GM23248 (cell line): Measurements from ENCODE around the gene SNX18.

Experiments
- EZH2 ChIP-seq: fragments of 200-600 bp; sonication (generic); IDR thresholded peaks from 2 replicates; pipeline ENCODE4 v1.6.1; 2018; ENCODE audit warnings: antibody characterized with exemption, mild to moderate bottlenecking; ENCODE audit not compliant: insufficient read depth, poor library complexity, severe bottlenecking
- EZH2phosphoT487 ChIP-seq: fragments of 200-600 bp; sonication (generic); IDR thresholded peaks from 2 replicates; pipeline ENCODE4 v1.6.1; 2018; ENCODE audit warnings: antibody characterized with exemption, moderate library complexity, mild to moderate bottlenecking, low read depth; ENCODE audit not compliant: insufficient read depth

GRCh38 chr5:54537725-54538124 lies 20.2 kb downstream of the SNX18 start:
- TF ChIP-seq EZH2phosphoT487, result no peak
- TF ChIP-seq EZH2, result no peak
